Osteocyte (in vitro differentiated cells): ENCODE measurements around the gene UBE2J1. TPM values are rescaled to one million over a fixed set of nuclear protein-coding genes. Genes with fewer than 3 reads are reported as not detected.

Experiments used
- DNase-seq: peaks from one replicate; pipeline ENCODE4 v3.0.0; 2021; ENCODE audit warnings: mixed read lengths; ENCODE audit not compliant: unreplicated experiment; ENCODE audit errors: extremely low spot score
- H3K27ac Mint-ChIP-seq: one replicate; pipeline ENCODE4 v1.8.0; 2021; ENCODE audit warnings: mild to moderate bottlenecking, mixed read lengths; ENCODE audit not compliant: unreplicated experiment
- H3K27me3 Mint-ChIP-seq: one replicate; pipeline ENCODE4 v1.8.0; 2021; ENCODE audit warnings: mixed read lengths; ENCODE audit not compliant: unreplicated experiment
- H3K36me3 Mint-ChIP-seq: one replicate; pipeline ENCODE4 v1.8.0; 2021; ENCODE audit warnings: mixed read lengths; ENCODE audit not compliant: unreplicated experiment
- H3K4me1 Mint-ChIP-seq: one replicate; pipeline ENCODE4 v1.8.0; 2021; ENCODE audit warnings: mixed read lengths; ENCODE audit not compliant: unreplicated experiment
- H3K4me3 Mint-ChIP-seq: one replicate; pipeline ENCODE4 v1.8.0; 2021; ENCODE audit warnings: mild to moderate bottlenecking, moderate library complexity, mixed read lengths; ENCODE audit not compliant: unreplicated experiment
- H3K9me3 Mint-ChIP-seq: one replicate; pipeline ENCODE4 v1.8.0; 2021; ENCODE audit warnings: mixed read lengths; ENCODE audit not compliant: unreplicated experiment
- CTCF ChIP-seq: fragments of 200-600 bp; sonication (generic); IDR thresholded peaks from 2 replicates; pipeline ENCODE4 v1.5.0; 2021; ENCODE audit warnings: antibody characterized with exemption, mild to moderate bottlenecking, moderate library complexity
- total RNA-seq: library from RNA; stranded (reverse); gene quantifications from 2 replicates; pipeline ENCODE4 v1.2.1, GENCODE V29; 2021

Gene UBE2J1
- total RNA-seq, 1 donor from 2014 or later, result 39.6 TPM

GRCh38 chr6:89289710-89290109, 62.8 kb downstream of the UBE2J1 start:
- no peaks in the 10 kb centered on the region for H3K9me3 Mint-ChIP-seq
- H3K4me1 Mint-ChIP-seq, result no peaks in the 10 kb centered on the region
- TF ChIP-seq CTCF, result no peak
- peaks cover 9% of the 10 kb centered on the region for H3K27me3 Mint-ChIP-seq
- no peaks in the 10 kb centered on the region for H3K36me3 Mint-ChIP-seq
- DNase-seq, result no peak
- H3K4me3 Mint-ChIP-seq, result no peak overlapping the region
- no peak overlapping the region for H3K27ac Mint-ChIP-seq

GRCh38 chr6:89287351-89288028, 65.0 kb downstream of the UBE2J1 start:
- Mint-ChIP-seq H3K27me3 (peaks cover 15% of the 10 kb centered on the region), H3K4me1 (no peaks in the 10 kb centered on the region), H3K9me3 (no peaks in the 10 kb centered on the region), H3K27ac (no peak overlapping the region), H3K4me3 (no peak overlapping the region), H3K36me3 (no peaks in the 10 kb centered on the region)
- no peak for DNase-seq
- TF ChIP-seq CTCF, result no peak

GRCh38 chr6:89286516-89286915, 66.0 kb downstream of the UBE2J1 start:
- H3K27me3 Mint-ChIP-seq, result peaks cover 15% of the 10 kb centered on the region

GRCh38 chr6:89284963-89285735, 67.4 kb downstream of the UBE2J1 start:
- no peak for DNase-seq
- no peak for TF ChIP-seq CTCF

More at GRCh38 chr6:89286516-89286915, 66.0 kb downstream of the UBE2J1 start:
- Mint-ChIP-seq H3K4me1 (no peaks in the 10 kb centered on the region), H3K36me3 (no peaks in the 10 kb centered on the region), H3K27ac (no peak overlapping the region), H3K9me3 (no peaks in the 10 kb centered on the region), H3K4me3 (no peak overlapping the region)
- no peak for TF ChIP-seq CTCF
- DNase-seq, result no peak

GRCh38 chr6:89284081-89284480, 68.4 kb downstream of the UBE2J1 start:
- no peak for DNase-seq
- no peaks in the 10 kb centered on the region for H3K36me3 Mint-ChIP-seq
- H3K4me3 Mint-ChIP-seq, result no peak overlapping the region
- H3K27ac Mint-ChIP-seq, result no peak overlapping the region
- no peaks in the 10 kb centered on the region for H3K9me3 Mint-ChIP-seq
- TF ChIP-seq CTCF, result no peak
- H3K4me1 Mint-ChIP-seq, result no peaks in the 10 kb centered on the region
- H3K27me3 Mint-ChIP-seq, result peaks cover 10% of the 10 kb centered on the region

More at GRCh38 chr6:89284963-89285735, 67.4 kb downstream of the UBE2J1 start:
- H3K27ac Mint-ChIP-seq, result no peak overlapping the region
- H3K27me3 Mint-ChIP-seq, result peaks cover 13% of the 10 kb centered on the region
- no peaks in the 10 kb centered on the region for H3K4me1 Mint-ChIP-seq
- H3K9me3 Mint-ChIP-seq, result no peaks in the 10 kb centered on the region
- no peaks in the 10 kb centered on the region for H3K36me3 Mint-ChIP-seq
- H3K4me3 Mint-ChIP-seq, result no peak overlapping the region
